AG08396 (cell line): ENCODE data around the gene GJC2.

ENCODE experiments used
- DNase-seq: peaks from one replicate; pipeline ENCODE4 v3.0.0; 2012; ENCODE audit warnings: low spot score, mixed read lengths

The GJC2 gene

DNA sequence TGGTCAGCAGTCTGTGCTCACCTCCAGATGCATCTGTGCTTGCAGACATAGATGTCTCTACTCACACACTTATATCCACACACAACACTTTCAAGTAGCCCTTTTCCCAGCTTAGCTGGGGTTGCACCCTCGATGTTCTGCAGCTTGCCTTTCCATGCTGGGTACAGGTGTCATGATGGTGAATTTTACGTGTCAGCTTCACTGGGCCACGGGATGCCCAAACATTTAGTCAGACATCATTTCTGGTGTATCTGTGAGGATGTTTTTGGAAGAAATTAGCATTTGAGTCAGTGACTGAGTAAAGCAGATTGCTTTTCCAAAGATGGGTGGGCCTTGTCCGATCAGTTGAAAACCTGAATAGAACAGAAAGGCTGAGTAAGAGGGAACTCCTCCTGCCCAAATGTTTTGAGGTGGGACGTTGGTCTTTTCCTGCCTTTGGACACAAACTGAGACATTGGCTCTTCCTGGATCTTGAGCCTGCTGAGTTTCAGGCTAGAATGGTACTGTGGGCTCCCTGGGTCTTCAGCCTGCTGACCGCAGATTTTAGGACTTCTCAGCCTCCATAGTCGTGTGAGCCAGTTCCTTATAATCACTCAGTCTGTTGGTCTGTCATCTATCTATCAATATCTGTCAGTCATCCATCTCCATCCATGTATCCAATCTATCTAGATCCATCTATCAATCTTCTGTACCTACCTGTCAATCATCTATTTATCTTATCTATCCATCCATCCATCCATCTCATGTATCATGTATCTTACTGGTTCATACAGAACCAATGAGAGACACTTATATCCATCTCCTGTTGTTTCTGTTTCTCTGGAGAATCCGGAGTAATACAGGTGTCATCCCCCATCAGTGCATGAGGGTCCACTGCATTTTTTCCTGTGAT lies 45.4 kb downstream of the GJC2 start:
- DNase-seq = no peak

DNA sequence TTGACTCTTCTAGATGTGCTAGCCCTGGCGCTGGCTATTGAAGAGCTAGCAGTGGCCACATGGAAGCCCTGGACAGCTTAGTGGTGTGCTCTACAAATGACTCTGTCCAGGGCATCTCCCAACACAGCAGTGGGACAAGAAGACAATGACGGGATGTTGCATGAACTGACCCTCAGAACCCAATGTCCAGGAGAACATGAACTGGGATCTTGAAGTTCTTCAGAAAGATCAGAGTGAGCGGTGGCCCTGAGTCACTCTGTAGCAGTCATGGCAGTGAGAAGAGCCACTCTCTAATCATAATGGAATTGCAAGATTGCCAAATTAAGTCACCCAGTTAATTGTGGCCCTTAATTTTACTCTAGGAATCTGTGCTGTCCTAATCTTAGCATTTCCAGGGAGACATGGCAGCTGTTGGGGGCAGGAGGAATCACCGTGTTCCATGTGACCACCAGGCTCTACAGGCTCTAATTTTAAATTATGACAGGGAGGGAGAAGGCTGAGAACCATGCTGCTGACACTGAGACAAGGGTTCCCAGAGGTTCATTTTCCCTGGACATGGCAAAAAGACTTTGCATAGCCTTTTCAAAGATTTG lies 47.9 kb downstream of the GJC2 start:
- no peak for DNase-seq

DNA sequence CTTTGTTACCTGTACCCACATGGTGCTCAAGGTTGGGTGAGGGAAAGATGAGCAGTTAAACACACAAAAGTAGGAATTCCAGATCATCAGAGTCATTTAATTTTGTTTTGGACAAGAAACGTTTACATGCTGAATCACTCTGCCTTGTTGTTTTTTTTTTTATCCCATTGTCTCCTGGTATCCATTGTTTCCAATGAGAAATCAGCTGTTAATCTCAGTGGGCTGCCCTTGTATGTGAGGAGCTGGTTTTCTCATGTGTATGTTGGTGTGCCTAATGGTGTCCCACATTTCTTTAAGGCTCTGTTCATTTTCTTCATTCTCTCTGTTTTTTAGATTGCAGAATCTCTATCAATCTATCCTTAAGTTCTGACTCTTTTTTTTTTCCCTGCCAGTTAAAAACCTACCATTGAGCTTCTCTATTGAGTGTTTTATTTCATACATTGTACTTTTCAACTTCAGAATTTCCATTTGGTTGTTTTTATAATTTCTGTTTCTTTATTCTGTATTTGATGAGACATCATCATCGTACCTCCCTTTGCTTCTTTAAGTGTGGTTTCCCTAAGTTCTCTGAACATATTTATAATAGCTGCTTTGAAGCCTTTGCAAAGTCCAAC lies 49.4 kb downstream of the GJC2 start:
- DNase-seq = no peak

DNA sequence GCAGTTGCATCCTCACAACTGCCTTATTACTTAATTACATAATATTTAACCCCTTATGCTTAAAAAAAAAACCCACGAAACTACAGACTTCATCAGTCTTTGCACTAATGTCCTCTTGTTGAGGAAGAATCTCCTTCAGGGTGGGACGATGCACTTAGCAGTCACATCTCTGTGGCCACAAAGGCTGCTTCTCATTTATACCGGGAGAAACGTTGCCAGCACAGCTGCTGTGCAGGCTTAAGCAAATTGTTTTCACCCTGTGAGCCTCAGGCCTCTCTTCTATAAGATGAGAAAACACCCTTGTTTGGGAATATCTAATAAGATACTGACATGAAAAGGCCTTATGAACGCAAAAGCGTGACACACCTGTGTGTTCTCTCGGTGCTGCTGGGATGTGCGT lies 55.2 kb downstream of the GJC2 start:
- no peak for DNase-seq

DNA sequence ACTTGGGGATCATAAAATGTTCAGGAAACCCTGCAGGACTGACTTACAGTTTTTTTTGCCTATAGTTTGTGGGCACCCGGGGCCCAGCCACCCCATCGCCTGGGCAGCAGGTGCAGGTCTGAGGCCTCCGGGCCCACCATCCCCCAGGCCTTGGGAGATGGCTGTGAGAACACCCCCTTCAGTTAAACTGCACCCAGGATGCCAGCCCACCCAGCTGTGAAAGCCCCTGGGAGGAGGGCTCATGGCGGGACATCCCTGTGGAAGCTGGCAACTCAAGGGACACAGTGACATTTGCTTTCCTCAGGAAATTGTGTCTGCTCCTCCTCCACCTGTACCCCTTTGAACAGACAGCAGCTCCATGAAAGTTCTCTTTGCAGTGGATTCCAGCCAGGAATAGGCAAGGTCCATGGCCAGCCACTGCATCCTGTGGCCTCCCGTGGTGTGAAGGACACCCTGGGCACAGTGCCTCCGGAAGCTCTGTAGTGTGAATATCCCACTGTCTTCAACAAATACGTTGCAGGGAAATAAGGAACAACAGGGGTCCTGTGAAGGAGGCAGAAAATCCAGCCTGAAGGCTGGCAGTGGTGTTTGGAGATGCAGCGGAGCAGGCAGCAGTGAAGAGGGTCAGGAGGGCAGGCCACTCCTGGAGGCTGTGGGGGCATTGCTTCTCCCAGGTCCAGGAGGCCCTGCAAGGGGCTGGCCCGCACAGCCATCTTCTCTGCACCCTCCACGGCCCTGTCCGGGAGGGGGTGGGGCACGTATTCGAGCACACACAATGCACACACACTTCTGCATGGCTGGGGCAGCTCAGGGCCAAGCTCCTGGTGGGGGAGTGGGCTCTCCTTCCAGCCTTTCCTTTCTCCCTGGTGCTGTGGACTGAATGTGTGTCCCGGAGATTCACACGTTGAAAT lies 56.1 kb downstream of the GJC2 start:
- no peak for DNase-seq

DNA sequence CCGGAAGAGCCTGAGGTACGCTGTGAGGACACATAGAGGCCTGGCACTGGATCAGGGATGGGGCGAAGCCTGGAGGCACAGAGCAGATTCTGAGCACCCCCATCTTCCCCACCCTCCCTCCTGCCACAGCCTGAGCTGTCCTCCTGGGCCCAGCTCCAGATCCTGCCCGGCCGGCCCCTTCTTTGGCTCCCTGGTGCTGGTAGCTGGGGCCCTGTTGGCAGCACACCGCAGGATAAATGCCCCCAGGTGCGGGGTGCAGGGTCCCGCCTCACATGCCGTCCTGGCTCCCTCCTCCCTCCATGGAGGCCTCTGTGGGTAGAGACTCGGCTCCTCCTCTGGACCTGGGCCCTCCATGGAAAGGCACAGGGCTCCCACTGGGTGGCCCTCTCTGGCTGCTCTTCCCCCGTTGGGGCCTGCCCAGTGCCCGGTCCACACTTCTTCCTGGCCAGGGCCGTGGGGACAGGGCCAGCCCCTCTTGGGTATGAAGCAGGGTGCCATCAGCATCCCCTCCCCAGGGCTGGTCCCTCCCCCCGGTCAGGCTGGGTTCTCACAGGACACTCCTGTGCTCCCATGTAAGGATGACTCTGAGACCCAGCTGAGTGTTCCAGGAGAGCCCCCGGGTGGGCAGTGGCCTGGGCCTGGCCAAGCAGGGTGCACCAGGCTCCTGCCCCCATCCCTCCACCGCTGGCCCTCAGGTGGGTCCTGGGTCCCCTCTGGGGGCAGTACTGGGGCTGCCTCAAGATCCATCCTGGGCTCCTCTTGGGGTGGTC lies 57.0 kb downstream of the GJC2 start:
- DNase-seq = no peak

DNA sequence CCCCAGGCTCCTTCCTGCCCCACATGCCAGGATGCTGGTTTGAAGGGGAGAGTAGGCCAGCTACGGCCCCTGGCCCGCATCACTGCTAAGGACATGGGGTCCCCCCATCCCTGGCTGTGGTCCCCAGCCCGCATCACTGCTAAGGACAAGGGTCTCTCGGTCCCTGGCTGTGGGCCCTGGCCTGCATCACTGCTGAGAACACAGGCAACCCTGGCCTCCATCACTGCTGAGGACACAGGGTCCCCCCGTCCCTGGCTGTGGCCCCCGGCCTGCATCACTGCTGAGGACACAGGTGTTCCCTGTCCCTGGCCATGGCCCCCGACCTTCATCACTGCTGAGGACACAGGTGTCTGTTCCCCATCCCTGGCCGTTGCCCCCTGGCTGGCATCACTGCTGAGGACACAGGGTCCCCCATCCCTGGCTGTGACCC lies 57.7 kb downstream of the GJC2 start:
- DNase-seq = no peak

DNA sequence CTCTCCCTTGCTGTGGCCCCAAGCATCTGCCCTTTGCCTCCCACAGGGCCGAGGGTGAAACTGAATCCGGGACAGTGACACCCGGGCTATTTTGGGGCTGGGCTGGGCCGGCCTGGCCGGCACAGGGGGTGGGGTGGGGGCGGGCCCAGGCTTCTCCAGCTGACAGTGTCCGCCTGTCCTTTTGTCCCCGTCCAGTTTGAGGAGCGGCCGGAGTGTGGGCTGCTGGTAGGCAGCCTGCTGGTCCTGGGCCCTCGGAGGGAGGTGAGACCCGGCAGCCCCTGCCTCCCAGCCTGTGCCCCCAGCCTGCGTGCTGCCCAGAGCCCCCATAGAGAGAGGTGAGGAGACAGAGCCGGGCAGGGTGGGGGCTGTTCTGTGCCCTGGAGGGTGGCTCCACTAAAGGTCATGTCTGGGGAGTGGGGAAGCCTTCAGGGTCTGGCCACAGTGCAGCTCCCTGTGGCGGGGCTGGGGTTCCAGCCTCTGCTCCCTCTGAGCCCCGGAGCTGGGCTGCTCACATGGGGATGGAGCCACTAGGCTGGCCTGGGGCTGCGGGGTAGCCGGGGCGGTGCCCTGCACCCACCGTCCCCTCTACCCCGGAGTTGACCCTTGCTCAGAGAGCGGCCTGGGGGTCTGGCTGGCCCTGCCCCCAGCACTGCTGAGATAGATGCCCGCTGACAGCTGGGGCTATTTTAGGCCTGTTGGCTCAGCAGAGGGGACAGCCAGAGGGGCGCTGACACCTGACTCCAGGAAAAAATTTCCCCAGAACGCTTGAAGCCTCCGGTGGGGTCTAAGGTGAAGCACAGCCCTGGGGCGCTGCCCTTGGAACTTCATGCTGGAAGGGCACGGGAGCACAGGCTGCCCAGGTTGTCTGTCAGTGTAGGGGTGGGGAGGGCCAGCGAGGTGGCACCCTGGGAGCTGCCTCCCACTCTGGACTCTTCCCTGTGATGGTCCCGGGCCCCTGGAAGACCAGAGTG lies 58.4 kb downstream of the GJC2 start, which contains the start of gene OBSCN:
OBSCN (plus strand) TSS at position 194 of the 971 bp plus-strand sequence. CDS start 3,740 bp downstream, outside the sequence.
- no peak for DNase-seq

DNA sequence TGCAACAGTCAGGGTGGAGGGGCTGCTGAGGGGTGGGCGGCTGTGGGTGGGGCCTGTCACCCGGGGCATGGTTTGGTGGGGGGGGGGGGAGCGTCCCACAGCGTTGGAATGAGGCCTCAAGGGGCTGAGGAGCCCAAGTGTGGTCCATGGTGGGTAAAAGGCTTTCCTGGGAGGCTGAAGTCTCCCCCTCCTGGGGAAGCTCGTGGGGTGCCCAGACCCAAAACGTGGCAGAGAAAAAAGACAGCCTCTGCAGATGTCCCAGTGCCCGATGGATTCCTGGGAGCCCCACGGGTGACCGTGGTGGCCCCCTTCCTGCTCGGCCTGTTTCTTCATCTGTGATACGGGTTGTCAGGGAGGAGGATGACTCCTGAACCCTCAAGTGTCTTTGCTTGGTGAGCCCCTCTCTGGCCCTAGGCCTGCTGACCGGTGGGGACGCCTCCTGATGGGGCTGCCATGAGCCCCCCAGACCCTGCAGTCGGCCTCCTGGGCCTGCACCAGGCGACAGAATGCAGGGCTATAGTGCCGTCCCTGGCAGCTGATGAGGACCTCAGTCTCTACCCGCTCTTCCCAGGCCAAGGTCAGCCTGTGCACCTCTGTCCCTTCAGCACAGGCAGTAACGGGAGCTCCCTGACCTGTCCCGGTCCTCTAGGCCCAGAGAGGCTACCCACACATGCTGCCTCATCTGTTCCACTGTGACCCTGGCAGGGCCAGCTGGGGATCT lies 59.3 kb downstream of the GJC2 start:
- no peak for DNase-seq
